SK-N-MC (cell line): Measurements from ENCODE around the gene ANO6.
"Not testable (repeated sequence)": the region's sequence is repeated elsewhere in the genome, so short reads cannot be mapped to it uniquely, and the experiment has no call there.

ENCODE experiments used
- DNase-seq: peaks from one replicate; pipeline ENCODE4 v3.0.0-alpha.2; 2011; ENCODE audit warnings: low read depth, low spot score
- H3K27ac ChIP-seq: fragments of 200-600 bp; sonication (generic); 2 replicates; pipeline ENCODE4 v1.5.1; 2016; ENCODE audit warnings: mixed run types
- H3K36me3 ChIP-seq: fragments of 200-600 bp; sonication (generic); 2 replicates; pipeline ENCODE4 v1.6.1; 2017; ENCODE audit warnings: antibody characterized with exemption, low read length, mixed read lengths; ENCODE audit not compliant: insufficient read depth
- H3K4me3 ChIP-seq: fragments of 200-600 bp; sonication (generic); 2 replicates; pipeline ENCODE4 v1.5.1; 2016
- H3K9ac ChIP-seq: fragments of 200-600 bp; sonication (generic); 2 replicates; pipeline ENCODE4 v1.8.0; 2017; ENCODE audit warnings: mixed run types, mixed read lengths; ENCODE audit not compliant: insufficient read length
- H3K9me3 ChIP-seq: fragments of 200-600 bp; sonication (generic); 2 replicates; pipeline ENCODE4 v1.6.1; 2017; ENCODE audit warnings: low read depth, mild to moderate bottlenecking, antibody characterized with exemption, low read length, moderate library complexity, mixed read lengths
- EZH2 ChIP-seq: fragments of 200-600 bp; sonication (generic); IDR thresholded peaks from one replicate; pipeline ENCODE4 v1.6.1; 2017; ENCODE audit warnings: antibody characterized with exemption
- FOXP2 ChIP-seq: optimal IDR thresholded peaks from 2 replicates; pipeline ENCODE3; 2011; ENCODE audit warnings: mild to moderate bottlenecking, moderate library complexity; ENCODE audit not compliant: insufficient read depth; ENCODE audit errors: extremely low read length, control extremely low read depth
- POLR2AphosphoS5 ChIP-seq: IDR thresholded peaks from 2 replicates; pipeline ENCODE4 v1.6.1; 2012; ENCODE audit warnings: mild to moderate bottlenecking, low read depth, low read length, borderline replicate concordance

Gene ANO6

DNA sequence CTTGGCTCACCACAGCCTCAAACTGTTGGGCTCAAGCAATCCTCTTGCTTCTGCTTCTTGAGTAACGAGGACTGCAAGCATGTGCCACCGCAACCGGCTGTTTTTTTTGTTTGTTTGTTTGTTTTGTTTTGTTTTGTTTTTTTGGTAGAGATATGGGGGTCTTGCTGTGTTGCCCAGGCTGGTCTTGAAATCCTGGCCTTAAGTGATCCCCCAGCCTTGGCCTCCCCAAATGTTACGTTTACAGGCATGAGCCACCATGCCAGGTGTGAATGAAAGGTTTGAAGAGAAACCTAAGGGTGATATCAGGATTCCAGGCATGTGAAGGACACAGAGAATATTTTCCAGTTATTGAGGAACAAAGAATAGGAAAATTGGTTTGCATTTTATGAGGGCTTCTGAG lies 45.0 kb downstream of the ANO6 start:
- Histone ChIP-seq H3K27ac (no peak overlapping the region), H3K4me3 (no peak overlapping the region), H3K36me3 (no peaks in the 10 kb centered on the region), H3K9ac (no peak overlapping the region), H3K9me3 (no peaks in the 10 kb centered on the region)
- TF ChIP-seq FOXP2, result no peak
- TF ChIP-seq POLR2AphosphoS5, result no peak
- no peak for TF ChIP-seq EZH2
- no peak for DNase-seq

DNA sequence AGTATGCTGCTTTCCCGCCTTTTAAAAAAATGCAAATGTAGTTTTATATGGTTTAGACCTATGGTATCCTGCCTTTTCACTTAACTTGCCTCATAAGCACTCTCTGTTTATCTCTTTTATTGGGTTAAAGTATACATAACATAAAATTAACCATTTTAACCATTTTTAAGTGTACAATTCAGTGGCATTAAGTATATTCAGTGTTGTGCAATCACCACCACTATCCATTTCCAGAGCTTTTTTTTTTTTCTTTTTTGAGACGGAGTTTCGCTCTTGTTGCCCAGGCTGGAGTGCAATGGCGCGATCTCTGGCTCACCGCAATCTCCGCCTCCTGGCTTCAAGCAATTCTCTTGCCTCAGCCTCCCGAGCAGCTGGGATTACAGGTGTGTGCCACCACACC lies 46.3 kb downstream of the ANO6 start:
- H3K4me3 ChIP-seq, H3K9me3 ChIP-seq, H3K27ac ChIP-seq, H3K36me3 ChIP-seq, DNase-seq, H3K9ac ChIP-seq: not testable (repeated sequence)

DNA sequence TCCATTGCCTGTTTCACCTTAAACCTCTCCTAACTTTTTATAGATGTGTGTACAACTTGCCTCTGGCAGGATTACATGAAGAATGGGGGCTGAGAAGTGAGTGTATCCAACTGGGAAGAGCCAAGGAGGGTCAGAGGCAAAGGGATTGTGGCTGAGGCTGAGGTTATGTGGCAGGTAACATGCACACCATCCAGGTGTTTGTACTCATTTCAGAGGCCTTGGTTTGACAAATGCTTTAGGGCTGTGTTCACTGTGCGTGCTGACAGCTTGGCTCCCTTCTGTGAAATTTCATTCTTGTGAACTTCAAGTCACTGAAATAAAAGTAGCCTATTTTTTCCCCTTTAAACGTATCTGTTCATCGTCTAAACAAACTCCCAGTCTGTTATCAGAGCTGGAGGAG lies 47.7 kb downstream of the ANO6 start:
- Histone ChIP-seq H3K36me3 (no peaks in the 10 kb centered on the region), H3K4me3 (no peak overlapping the region), H3K9ac (no peak overlapping the region), H3K9me3 (no peaks in the 10 kb centered on the region), H3K27ac (no peak overlapping the region)
- TF ChIP-seq POLR2AphosphoS5 (no peak), FOXP2 (no peak), EZH2 (no peak)
- no peak for DNase-seq

DNA sequence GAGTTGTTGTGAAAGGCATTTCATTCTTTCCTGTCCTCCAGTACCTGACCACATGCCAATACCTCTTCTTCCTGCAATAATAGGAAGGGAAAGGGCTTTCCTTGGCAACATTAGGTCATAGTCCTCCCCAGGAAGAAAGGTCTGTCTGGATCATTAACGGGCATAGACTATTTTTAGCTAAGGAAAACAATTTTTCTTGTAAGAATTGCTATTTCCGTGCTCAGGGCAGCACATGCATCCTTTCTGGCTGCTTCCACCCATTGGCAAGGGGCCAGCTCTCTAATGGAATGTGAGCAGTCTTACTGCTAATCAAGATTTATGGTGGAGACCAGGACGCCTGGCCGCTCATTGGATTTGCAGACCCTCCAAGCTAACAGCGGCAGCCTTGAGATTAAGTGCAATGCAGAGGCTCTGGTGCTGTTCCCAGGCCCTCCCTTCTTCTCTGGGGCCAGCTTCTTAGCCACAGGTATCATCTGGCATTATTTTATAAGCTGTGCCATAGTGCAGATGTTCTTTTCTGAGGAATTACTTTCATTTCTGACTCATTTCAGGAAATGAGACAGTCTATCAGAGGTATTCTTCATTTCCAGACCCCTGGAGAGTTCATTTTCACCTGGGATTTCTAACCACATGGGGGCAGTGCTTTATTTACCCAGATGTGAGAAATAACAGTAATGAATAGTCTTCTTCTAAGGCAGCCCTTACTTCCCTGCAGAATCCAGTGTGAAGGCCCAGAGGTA lies 52.9 kb downstream of the ANO6 start:
- H3K9me3 ChIP-seq, result no peaks in the 10 kb centered on the region
- H3K36me3 ChIP-seq, result no peaks in the 10 kb centered on the region; the same call in 1 of the 2 replicates
- no peak for TF ChIP-seq EZH2
- TF ChIP-seq POLR2AphosphoS5, result no peak
- TF ChIP-seq FOXP2, result no peak
- no peak for DNase-seq
- H3K27ac ChIP-seq, result peak overlapping the region; percentile 62
- H3K9ac ChIP-seq, result no peak overlapping the region
- H3K4me3 ChIP-seq, result peak overlapping the region; percentile 58

DNA sequence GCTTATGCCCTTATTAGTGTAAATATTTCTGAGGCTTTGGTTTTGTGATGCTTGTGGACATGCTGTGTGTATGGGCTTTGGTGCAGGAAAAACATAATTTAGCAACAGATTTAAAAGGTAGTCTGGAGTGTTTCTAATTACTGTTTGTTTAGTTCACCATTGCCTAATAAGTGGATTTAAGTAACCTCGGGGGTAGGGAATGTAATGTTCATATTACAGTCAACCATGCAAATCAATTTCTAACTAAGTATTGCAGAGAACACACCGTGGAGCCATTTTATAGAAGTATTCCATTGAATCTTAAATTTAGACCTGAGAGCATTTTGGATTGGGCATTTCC lies 53.5 kb downstream of the ANO6 start:
- no peak for DNase-seq
- Histone ChIP-seq H3K9ac (peak overlapping the region; percentile 34), H3K27ac (peak overlapping the region; percentile 62)

DNA sequence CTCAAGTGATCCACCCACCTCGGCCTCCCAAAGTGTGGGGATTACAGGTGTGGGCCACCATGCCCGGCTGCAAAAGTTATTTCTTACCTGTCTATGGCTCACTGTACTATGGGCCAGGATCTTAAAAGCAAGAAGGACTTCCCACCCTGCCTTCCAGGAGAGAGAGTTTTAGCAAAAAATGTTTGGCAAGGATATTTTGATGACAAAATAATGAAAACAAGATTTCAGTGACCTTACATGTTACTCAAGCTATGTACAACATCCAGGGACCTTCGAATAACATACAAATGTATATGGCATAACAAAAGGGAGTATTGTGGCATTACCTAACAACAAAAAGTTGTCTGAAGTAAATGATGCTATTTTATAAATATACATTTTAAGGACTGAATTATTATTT lies 55.1 kb downstream of the ANO6 start:
- Histone ChIP-seq H3K4me3 (no peak overlapping the region), H3K9ac (no peak overlapping the region), H3K27ac (no peak overlapping the region), H3K36me3 (no peaks in the 10 kb centered on the region; the same call in 1 of the 2 replicates), H3K9me3 (no peaks in the 10 kb centered on the region)
- DNase-seq, result no peak
- TF ChIP-seq EZH2 (no peak), POLR2AphosphoS5 (no peak), FOXP2 (no peak)

More for the DNA sequence above, 53.5 kb downstream of the ANO6 start:
- Histone ChIP-seq H3K4me3 (peak overlapping the region; percentile 58), H3K36me3 (no peaks in the 10 kb centered on the region; the same call in 1 of the 2 replicates), H3K9me3 (no peaks in the 10 kb centered on the region)
- TF ChIP-seq EZH2 (no peak), FOXP2 (no peak)

DNA sequence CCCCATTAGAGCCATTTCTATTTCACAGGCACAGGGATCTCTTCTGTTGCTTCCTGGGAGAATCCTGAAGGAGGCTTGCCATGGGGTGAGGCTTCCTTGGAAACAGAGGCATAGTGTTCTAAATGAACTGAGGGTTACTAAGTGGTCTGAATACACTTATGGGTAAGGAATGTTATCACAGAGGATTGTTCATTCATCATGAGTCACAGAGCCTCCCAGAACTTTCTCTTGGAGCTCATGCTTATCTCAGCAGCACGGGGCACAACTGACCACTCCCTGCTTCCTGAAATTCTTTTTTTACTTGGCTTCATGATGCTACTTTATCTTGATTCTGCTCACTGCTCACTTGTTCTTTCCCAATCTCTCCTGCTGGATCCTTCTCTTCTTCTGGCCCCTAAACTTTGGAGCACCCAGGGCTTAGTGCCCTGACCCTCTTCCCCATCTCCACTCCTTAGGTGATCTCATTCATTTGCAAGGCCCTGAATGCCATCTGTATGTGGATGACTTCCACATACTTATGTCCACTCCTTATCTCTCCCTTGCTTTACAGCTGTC lies 57.9 kb downstream of the ANO6 start:
- Histone ChIP-seq H3K9me3 (no peaks in the 10 kb centered on the region), H3K4me3 (no peak overlapping the region), H3K36me3 (no peaks in the 10 kb centered on the region; the same call in 1 of the 2 replicates), H3K9ac (no peak overlapping the region), H3K27ac (no peak overlapping the region)
- TF ChIP-seq EZH2, result no peak
- no peak for TF ChIP-seq FOXP2
- no peak for TF ChIP-seq POLR2AphosphoS5
- no peak for DNase-seq

DNA sequence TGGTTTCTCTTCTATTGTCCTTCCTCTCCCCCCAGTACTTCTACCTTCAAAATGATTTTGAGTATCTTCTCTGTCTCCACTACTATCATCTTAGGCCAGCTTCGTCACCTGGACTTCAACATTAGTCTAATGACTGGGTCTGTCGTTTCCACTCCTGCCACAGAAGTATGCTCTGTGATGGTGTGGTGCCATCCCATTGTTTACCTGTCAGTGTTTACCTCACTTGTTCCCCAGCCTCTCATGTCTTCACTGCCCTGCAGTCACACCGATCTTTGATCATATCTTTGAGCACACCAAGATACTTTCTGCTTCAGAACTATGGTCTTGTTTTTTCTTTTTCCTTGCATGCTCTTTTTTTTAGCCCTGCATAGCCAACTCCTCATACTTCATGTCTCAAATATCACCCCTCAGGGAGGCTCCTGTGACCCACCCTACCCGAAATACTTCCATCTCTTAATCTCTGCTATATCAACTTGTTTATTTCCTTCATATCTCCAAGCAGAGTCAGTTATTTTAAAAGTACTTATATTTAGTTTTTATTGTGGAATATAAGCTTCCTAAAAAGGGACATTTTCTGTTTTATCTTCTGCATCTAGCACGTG lies 60.4 kb downstream of the ANO6 start:
- no peak for DNase-seq
- Histone ChIP-seq H3K36me3 (peaks cover 4% of the 10 kb centered on the region; the same call in 1 of the 2 replicates), H3K9ac (no peak overlapping the region), H3K9me3 (no peaks in the 10 kb centered on the region), H3K4me3 (no peak overlapping the region), H3K27ac (no peak overlapping the region)
- TF ChIP-seq EZH2, result no peak
- TF ChIP-seq FOXP2, result no peak
- no peak for TF ChIP-seq POLR2AphosphoS5
